HG03457 (cell line): Measurements from ENCODE around the gene OR2M2.

Experiments
- ATAC-seq: cut with Tn5 transposase; IDR thresholded peaks from one replicate; pipeline ENCODE4 v1.9.1; 2021; ENCODE audit warnings: moderate number of reproducible peaks; ENCODE audit not compliant: unreplicated experiment

Gene OR2M2, protein sequence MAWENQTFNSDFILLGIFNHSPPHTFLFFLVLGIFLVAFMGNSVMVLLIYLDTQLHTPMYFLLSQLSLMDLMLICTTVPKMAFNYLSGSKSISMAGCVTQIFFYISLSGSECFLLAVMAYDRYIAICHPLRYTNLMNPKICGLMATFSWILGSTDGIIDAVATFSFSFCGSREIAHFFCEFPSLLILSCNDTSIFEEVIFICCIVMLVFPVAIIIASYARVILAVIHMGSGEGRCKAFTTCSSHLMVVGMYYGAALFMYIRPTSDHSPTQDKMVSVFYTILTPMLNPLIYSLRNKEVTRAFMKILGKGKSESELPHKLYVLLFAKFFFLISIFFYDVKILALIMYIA

DNA sequence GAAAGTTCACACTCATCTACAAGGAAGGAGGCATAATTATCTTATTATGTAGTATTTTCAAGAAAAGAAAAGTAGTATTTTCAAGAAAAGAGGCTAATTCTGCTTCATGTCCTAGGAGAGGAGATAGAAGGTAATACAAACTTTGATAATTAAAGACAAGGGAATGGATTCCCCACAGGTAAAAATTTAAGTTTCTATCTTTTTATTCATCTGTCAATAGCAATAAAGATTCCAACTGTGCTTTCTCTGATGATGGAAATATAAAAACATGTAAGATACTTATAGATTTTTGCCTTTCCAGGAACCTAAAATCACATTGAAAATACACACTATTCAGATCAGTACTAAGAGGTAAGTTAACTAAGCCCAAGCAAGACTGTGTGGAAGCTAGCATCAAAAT is at the start of gene OR2M2:
TSS of gene OR2M2 (plus strand) at position 301 of the 400 bp plus-strand sequence. CDS start 5,165 bp downstream, outside the sequence.
- no peak for ATAC-seq

DNA sequence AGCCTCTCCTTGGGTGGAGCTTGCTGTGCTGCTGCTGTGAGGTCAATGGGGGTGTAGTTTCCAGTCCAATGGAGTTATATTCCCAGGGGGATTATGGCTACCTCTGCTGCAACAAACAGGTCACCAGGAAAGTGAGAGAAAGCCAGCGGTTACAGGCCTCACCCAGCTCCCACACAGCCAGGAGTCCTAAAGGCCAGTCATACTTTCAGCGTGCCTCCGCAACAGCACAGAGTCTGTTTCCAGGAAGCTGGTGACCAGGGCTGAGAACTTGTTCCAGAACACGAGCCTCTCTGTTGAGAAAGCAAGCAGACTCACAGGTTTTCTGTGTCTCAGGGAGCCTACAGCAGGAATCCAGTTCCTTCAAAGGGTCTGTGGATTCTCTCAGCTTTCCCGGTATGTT is 47.0 kb upstream of the OR2M2 start:
- ATAC-seq, result no peak

DNA sequence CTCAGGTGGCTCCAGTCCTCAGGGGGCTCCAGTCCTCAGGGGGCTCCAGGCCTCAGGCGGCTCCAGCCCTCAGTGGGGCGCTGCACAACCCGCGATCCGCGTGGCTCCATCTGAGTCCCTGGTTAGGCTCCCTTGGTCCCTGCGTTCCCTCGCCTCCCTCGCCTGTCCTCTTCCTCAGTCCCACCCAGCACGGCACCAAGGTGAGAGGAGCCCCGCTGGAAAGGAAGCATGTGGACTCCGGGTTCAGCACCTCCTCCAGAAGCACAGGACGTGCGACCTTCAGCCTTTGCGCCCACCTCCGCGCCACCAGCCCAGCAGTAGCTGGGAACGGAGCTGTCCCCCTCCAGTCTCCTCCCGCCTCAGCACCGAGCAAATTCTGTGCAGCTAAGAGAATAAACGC is 37.8 kb upstream of the OR2M2 start:
- ATAC-seq, result no peak

DNA sequence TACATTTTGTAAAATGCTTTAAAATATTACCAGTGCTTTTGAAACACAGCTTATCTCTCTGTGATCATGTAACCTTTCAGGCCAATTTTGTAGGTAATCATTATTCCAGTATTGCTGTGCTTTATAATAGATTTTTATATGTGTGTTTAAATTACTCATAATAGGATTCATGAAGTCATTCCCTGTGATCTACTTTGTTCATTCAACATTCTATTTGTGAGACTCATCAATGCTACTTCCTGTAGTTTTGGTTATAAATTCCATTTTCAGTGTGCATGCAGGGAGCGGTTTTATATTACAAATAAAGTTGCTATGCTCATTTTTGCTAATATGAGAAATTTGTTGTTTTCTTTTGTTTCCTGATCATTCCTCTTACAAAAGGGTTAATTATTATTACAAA is 33.8 kb upstream of the OR2M2 start:
- no peak for ATAC-seq

DNA sequence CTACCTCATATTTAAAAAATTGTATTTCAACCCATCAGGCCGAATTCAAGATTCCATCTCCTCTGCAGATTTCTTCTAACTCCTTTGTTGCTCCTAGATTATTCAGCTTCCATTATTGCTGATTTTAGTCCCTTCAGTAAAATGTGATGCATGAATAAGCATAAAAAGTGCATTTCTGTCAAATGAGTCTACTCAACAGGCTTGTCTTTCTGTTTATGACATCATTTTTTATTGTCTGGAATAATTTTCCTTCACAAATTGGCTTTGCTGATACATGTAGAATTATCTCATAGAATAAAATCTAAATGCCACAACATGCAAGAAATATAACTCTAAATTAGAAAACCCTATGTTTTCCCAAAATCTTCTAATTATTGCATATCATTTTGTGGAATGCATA is 31.3 kb upstream of the OR2M2 start:
- ATAC-seq, result no peak

DNA sequence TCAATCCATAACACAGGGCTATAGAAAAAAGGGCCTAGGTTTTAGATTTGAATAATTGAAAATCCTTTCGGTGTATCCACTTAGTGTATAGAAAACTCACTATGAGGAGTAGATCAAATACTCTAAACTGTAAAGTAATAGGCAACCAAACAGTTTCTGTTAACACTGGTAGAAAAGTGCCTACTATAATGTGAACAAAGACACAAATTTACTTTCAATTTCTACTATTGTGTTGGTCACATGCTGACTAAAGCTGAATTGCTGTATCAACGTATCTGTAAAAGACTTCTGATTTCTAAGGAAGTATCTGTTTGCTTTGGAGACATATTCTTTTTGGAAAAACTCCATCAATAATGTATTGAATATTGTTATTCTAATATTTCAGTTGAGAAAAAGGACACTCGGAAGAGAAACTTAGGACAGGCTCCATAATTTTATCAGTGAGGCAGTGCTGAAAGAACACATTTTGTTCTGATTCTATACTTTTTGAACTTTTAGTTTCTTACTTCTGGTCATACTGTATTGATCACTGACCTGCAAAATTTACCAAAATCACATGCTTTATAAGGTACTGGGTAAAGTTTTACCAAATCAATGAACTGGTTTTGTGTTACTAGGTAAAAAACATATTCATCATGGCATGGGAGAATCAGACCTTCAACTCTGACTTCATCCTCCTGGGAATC is 30.0 kb upstream of the OR2M2 start, which contains the start of gene OR2M5:
TSS of gene OR2M5 (plus strand) at position 636 of the 686 bp plus-strand sequence. CDS start at position 636, 0 bp downstream.
- ATAC-seq, result no peak

DNA sequence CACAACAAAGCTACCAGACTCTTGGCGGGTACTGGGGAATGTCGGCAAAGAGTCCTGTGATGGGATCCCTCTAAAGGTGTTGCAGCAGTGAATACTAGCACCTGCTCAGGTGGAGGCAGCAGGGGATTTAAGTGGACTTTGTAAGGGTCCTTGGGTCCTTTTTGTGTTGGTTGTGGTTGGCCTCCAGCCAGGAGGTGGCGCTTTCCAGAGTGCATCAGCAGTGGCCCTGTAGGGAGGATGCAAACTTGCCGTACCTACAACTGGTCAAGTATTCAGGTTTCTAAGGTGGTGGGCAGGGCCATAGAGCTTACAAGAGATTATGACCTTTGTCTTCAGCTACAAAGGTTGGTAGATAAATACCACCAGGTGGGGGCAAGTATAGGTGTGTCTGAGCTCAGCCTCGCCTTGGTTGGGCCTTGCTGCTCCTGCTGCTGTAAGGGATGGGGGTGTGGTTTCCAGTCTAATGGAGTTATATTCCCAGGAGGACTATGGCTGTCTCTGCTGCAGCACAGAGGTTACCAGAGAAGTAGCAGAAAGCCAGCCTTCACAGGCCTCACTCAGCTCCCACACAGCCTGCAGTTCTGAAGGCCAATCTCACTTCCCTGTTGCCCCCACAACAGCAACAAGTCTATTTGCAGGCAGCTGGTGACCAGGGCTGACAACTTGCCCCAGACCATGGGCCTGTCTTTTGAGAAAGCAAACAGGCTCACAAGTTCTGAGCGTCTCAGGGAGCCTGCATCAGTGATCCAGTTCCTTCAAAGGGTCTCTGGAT is 22.4 kb upstream of the OR2M2 start:
- no peak for ATAC-seq

DNA sequence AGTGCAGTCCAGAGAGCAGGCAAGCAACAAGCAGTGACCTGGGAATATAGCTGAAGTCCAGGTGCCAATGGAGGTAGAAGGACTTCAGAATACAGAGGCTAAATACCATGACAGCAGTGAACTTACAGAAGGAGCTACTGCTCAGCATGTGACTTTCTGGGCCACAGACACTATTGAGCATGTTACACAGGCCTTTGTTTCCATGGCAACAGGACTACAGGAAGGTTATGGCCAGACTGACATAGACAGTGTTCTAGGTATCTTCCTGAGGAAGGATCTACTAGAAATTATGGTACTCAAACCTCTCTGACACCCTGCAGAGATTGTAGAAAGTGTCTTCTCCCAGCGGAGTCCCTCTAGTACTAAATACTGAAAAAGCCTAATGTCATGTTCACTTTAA is 18.7 kb upstream of the OR2M2 start:
- no peak for ATAC-seq

DNA sequence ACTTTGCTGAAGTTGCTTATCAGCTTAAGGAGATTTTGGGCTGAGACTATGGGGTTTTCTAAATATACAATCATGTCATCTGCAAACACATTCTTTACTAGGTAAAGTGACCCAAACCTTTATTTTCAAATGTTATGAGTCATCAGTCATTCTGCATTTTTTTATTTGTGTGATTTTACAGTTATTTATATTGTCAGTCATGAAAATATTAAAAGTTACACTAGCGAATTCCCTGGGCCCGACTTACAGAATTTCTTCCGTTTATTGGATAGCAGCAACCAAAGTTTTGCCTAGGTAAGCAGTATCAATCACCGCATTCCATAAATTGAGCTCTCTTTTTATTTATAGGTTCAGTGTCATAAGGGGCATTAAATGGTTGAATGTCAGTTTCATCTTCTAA is 15.9 kb upstream of the OR2M2 start:
- ATAC-seq, result no peak

DNA sequence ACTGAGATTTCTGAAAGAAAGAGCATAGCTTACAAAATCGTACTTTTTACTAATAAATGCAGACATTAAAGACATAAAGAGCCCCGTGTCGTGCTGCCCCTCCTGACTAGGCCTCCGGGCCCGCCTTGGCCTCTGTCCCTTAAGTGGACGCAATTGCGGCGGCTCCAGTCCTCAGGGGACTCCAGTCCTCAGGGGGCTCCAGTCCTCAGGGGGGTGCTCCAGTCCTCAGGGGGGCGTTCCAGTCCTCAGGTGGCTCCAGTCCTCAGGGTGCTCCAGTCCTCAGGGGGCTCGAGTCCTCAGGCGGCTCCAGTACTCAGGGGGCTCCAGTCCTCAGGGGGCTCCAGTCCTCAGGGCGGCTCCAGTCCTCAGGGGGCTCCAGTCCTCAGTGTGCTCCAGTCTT is 10.6 kb upstream of the OR2M2 start:
- no peak for ATAC-seq

DNA sequence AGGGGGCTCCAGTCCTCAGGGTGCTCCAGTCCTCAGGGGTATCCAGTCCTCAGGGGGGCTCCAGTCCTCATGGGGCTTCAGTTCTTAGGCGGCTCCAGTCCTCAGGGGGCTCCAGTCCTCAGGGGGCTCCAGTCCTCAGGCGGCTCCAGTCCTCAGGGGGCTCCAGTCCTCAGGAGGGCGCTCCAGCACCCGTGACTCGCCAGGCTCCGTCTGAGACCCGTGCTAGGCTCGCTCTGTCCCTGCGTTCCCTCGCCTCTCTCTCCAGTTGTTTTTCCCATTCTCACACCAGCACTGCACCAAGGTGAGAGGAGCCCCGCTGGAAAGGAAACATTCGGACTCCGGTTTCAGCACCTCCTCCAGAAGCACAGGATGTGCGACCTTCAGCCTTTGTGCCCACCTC is 9.4 kb upstream of the OR2M2 start:
- no peak for ATAC-seq

DNA sequence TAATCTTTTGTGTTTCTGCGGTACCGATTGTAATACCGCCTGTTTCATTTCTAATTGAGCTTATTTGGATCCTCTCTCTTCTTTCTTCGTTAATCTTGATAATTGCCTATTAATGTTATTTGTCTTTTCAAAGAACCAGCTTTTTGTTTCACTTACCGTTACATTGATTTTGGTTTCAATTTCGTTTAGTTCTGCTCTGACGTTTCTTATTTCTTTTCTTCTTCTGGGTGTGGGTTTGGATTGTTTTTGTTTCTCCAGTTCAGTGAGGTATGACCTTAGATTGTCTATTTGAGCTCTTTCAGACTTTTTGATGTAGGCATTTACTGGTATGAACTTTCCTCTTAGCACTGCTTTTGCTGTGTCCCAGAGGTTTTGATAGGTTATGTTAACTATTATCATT is 9.4 kb downstream of the OR2M2 start:
- no peak for ATAC-seq

DNA sequence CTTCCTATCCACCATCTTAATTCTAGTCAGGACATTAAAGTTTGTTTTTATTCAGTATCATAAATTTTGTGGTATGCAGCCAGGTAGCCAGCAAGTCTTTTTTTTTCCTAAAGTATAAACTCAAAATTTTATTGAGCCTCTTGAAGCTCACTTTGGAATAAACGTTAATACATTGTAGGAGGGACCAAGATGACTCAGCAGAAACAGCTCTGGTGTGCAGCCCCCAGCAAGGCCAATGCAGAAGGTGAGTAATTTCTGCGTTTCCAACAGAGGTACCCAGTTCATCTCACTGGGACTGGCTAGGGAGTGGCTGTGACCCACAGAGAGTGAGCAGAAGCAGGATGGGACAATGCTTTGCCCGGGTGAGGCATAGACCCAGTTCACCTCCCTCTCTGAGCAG is 12.7 kb downstream of the OR2M2 start:
- ATAC-seq, result no peak

DNA sequence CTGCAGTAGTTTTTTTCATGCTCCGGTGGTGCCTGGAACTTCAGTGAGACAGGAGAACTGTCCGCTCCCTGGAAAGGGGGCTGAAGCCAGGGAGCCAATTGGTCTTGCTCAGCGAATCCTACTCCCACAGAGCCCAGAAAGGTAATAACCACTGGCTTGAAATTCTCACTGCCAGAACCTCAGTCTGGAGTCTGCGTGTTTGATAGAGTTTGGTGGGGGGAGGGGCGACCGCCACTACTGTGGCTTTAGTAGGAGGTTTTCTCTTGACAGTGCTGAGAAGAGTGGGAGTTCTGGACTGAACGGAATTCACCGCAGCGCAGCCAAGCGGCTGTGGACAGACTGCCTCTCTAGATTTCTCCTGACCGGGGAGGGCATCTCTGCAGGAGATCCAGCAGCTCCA is 14.4 kb downstream of the OR2M2 start:
- ATAC-seq, result no peak

DNA sequence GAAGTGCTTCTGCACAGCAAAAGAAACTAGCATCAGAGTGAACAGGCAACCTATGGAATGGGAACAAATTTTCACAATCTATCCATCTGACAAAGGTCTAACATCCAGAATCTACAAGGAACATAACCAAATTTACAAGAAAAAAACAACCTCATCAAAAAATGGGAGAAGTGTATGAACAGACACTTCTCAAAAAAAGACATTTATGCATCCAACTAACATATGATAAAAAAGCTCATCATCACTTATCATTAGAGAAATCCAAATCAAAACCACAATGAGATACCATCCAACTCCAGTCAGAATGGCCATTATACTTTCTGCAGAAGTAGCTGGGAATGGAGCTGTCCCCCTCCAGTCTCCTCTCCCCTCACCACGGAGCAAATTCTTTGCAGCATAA is 19.5 kb downstream of the OR2M2 start:
- no peak for ATAC-seq

DNA sequence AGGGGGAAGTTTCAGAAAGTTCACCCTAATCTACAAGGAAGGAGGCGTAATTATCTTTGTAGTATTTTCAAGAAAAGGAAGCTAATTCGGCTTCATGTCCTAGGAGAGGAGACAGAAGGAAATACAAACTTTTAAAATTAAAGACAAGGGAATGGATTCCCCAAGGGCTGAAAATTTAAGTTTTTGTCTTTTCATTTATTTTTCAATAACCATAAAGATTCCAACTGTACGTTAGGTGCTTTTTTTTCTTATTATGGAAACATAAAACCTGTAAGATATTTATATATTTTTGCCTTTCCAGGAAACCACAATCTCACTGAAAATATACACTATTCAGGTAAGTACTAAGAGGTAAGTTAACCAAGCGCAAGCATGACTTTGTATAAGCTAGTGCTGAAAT is 22.3 kb downstream of the OR2M2 start, which contains the start of gene OR2M3:
TSS of gene OR2M3 (plus strand) at position 301 of the 400 bp plus-strand sequence. CDS start 5,803 bp downstream, outside the sequence.
- no peak for ATAC-seq

DNA sequence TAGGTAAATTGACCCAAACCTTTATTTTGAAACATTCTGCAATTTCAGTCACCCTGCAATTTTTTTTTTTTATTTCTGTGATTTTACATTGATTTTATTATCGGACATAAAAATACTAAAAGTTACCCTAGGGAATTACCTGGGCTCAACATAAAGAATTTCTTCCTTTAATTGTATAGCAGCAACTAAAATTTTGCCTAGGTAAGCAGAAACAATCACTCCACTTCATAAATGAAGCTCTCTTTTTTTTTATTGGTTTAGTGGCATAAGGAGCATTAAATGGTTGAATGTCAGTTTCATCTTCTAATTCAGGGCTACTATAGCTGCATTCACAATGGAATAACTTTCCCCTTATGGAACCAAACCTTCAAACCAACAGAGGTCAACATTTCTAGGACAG is 41.3 kb downstream of the OR2M2 start:
- no peak for ATAC-seq

DNA sequence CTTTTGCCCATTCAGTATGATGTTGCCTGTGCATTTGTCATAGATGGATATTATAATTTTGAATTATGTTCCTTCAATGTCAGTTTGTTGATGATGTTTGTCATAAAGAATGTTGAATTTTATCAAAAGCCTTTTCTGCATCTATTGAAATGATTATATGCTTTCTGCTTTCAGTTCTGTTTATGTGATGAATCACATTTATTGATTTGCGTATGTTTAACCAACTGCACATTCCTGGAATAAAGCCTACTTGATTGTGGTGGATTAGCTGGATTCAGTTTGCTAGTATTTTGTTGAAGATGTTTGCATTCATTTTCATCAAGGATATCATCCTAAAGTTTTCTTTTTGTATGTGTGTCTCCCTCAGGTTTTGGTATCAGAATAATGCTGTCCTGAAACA is 50.9 kb downstream of the OR2M2 start:
- ATAC-seq, result no peak

DNA sequence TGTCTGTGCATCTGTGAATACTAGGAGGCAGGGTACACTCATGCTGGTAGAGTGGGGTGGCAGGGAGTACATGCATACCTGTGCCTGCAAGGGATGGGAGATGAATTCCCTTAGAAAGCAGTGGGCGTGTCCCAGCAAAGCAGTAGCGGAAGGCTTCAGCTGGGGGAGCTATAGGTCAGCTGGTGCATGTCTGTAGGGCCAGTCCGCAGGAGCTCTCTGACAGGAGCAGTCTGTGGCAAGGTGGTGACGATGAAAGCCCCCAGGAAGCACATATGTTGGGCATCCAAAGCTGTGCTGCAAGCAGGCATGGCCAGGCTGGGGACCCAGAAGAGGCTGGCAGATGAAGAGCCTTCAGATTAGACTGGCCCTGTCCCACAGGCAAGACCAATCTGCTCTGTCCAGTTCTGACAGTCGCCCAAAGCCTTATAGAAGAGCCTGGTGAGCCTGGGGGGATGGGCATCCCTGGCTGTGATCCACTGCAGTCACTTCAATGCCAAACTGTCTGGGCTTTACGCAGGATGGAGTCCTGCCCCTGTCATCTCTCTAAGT is 54.8 kb downstream of the OR2M2 start:
- no peak for ATAC-seq
